MM.1S (cell line): ENCODE data around the gene F10.

Source experiments
- EZH2 ChIP-seq: fragments of 300-600 bp; sonication (generic); optimal IDR thresholded peaks from 2 replicates; pipeline ENCODE3; 2017; ENCODE audit warnings: low read depth, mild to moderate bottlenecking, antibody characterized with exemption, low read length, mixed read lengths
- EZH2phosphoT487 ChIP-seq: fragments of 300-600 bp; sonication (generic); IDR thresholded peaks from 2 replicates; pipeline ENCODE4 v1.6.1; 2018; ENCODE audit warnings: antibody characterized with exemption, low read length
- TF ChIP-seq, protein P1 (sequence below): fragments of 300-600 bp; sonication (generic); IDR thresholded peaks from 2 replicates; pipeline ENCODE4 v1.5.1; 2016; ENCODE audit warnings: antibody characterized with exemption, low read length, mixed read lengths

DNA sequence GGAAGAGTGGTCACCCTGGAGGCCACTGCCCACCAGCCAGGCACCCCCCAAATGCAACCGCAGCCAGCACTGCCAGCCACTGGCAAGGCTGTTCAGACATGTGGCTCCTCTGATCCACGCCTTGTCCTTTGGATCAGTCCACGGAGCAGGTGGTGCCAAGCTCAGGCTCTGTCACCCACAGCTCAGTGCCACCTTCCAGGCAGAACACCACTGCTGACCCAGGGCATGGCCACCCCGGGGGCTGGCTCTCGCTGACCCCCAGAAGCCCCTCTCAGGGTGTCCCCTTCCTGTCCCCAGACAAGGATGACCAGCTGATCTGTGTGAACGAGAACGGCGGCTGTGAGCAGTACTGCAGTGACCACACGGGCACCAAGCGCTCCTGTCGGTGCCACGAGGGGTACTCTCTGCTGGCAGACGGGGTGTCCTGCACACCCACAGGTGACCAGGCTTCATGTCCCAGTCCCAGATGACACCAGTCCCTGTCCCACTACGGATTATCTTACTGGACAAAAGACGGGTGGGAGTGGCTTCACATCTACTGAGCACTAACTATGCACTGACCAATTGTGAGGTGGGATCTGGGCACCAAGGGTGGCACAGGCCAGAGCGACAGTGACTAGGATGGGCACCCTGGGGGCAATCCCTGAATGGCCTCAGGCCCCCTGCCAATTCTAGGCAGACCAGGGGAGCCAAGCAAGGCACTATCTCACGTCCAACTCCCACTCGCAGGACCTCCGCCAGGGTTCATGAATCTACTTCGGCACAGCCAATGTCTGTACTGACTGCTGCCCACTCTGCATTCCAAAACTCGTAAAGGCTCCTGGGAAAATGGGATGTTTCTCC is 7.0 kb upstream of the F10 start:
- TF ChIP-seq, protein P1, sequence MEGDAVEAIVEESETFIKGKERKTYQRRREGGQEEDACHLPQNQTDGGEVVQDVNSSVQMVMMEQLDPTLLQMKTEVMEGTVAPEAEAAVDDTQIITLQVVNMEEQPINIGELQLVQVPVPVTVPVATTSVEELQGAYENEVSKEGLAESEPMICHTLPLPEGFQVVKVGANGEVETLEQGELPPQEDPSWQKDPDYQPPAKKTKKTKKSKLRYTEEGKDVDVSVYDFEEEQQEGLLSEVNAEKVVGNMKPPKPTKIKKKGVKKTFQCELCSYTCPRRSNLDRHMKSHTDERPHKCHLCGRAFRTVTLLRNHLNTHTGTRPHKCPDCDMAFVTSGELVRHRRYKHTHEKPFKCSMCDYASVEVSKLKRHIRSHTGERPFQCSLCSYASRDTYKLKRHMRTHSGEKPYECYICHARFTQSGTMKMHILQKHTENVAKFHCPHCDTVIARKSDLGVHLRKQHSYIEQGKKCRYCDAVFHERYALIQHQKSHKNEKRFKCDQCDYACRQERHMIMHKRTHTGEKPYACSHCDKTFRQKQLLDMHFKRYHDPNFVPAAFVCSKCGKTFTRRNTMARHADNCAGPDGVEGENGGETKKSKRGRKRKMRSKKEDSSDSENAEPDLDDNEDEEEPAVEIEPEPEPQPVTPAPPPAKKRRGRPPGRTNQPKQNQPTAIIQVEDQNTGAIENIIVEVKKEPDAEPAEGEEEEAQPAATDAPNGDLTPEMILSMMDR, result no peak
- TF ChIP-seq EZH2 (no peak), EZH2phosphoT487 (no peak)
